ENCODE measurements around the gene BCL2. TPM values are rescaled to one million over a fixed set of nuclear protein-coding genes. Genes with fewer than 3 reads are reported as not detected.
A peak's percentile ranks its signal among the peaks of the same experiment; 100 is the strongest.

BCL2 gene
- total RNA-seq, 1 donor = 11.8 TPM

DNA sequence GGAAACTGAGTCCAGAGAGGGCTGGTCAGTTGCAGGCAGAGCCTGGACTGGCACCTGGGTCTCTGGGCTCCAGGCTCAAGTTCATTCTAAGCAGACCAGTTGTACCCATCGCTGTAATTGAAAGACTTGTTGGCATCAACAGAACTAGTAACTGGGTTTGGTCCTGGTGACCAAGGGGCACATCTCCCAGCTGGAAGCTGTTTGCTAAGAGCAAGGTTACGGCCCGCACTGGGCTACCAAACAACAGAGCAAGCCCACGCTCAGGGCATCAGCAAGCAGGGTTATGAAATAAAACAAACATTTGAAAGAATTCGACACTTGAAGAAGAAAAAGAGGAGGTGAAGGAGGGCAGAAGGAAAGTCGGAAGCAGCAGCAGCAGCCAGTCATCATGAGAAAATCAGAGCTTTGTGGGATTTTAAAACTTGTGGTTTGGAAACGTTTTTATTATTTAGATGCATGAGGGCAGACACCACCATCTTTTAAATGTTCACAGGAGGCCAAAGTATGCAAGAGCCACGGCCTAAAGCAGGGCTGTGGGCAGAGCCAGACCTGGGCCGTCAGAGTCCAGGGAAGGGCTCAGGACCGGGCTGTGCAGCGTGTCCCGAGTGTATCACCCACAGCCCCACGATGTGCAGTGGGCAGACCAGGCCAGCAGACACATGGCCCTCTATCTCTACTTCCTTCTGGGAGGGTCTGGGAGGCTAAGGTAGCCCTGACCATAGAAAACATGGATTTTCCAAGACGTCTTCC lies 220.3 kb downstream of the BCL2 start:
- DNase-seq (ENCODE audit: low read depth in 2 of 3, low spot score in 2 of 3) = no peak

DNA sequence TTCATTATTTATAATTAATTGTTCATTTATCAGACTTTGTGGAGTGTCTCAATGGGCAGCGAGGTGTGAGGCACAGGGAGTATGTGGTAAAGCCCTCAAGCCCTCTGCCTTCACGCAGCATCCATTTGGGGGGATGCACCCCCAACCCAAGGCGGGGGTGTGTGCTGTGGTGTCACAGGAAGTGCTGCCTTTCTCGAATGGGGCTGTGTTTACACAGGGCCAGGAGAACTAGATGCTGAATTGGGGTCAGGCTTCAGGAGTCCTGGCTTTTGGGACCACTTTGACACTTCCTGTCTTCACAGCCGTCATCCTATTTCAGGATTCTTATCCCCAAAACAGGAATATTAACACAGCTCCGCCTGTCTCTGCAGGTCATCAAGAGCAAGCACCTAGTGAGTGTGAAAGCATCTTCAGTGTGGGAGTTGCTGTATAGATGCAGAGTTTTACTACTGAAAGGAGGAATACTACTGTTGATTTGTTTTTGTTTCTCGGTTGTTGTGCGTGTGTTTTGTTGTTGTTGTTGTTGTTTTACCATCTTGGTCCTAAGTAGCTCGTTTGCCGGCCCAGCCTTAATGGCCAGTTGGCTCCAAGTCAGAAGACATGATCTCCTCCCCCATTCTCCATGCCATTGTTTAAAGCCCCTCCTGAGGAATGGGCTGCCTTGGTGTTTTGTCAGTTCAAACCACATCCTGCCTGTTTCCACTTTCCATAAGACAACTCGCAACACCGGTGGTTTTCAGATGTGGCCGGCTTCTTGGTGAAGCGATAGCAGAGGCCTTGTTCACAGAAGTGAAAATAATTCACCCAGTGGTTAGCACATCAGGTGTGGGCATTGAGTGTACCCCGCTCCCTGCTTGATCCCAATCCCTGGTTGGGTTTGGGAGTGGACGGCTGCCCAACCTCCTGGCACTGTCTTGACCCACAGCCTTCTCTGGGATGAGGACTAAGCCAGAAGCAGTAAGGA lies 221.3 kb downstream of the BCL2 start:
- DNase-seq (ENCODE audit: low read depth in 2 of 3, low spot score in 2 of 3) = peak in 2 of 3 donors; percentile 54 to 86

DNA sequence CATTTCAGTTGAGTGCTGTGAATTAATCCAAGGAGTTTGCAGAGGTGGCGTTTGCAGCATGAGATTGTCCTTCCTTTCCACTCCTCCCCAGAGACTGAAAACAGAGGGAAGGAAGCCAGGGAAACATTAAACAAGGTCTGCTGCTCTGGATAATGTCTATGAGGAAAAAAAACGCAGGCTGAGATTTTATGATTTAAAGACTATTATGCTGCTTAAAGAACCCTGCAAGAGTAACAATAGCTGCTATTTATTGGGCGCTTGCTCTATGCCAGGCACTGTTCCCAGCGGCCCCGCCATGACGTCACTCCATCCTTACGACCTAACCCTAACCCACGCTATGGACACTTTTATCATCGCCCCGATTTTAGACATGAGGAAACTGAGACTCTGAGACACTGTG lies 222.4 kb downstream of the BCL2 start:
- DNase-seq (ENCODE audit: low read depth in 2 of 3, low spot score in 2 of 3) = no peak

DNA sequence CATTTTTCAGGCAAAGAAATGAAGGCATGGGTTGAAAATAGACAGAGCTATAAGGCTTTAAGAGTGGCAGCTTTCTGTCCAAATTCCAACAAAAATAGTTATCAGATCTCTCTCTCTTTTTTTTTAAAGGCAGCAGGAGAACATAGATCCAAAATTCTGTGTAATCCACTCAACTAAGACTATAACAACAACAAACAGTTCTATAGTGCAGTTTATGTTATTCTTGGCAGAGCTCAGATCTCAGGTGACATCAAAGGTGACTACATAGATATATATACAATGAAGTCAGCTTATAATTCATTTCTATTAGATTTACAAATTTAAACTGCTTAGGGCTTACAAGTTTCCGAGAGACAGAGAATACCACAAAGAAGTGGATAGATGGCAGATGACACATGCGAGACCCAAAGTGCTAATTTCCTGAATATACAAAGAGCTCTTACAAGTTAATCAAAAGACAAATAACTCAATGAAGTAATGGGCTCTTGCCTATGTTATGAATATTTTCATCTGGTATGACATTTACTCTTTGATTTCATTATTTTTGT lies 223.2 kb downstream of the BCL2 start:
- DNase-seq (ENCODE audit: low read depth in 2 of 3, low spot score in 2 of 3) = no peak

DNA sequence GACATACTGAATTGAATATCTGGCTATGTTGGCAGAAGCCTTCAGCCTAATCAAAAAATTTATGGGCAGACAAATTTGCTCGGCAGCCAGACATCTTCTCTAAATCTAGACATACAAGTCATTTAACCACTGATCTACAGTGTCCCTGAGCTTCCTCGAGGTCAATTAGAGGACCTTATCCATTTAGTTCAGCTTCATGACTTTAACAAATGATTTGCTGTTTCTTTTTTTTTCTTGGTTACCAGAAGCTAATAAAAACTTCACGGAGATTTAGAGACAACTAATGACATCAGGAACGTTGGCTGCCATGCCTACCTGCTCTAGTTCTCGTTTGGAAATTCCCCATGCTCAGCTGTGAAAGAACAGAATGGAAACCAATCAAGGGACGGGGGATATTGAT lies 223.8 kb downstream of the BCL2 start:
- DNase-seq (ENCODE audit: low read depth in 2 of 3, low spot score in 2 of 3) = no peak

DNA sequence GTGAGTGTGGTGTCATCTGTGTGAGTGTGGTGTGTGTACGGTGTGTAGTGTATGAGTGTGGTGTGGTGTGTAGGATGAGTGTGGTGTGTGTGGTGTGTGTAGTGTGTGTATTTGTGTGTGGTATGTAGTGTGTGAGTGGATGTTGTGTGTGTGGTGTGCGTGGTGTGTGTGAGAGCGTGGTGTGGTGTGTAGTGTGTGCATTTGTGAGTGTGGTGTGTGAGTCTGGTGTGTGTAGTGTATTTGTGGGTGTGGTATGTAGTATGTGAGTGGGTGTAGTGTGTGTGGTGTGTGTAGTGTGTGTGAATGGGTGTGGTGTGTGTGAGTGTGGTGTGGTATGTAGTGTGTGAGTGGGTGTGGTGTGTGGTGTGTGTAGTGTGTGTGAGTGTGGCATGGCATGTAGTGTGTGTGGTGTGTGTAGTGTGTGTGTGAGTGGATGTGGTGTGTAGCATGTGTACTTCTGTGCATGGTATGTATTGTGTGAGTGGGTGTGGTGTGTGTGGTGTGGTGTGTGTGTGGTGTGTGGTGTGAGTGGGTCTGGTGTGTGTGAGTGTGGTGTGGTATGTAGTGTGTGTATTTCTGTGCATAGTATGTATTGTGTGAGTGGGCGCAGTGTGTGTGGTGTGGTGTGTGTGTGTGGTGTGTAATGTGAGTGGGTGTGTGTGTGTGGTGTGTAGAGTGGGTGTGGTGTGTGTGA lies 227.8 kb downstream of the BCL2 start:
- DNase-seq (ENCODE audit: low read depth in 2 of 3, low spot score in 2 of 3) = no peak

DNA sequence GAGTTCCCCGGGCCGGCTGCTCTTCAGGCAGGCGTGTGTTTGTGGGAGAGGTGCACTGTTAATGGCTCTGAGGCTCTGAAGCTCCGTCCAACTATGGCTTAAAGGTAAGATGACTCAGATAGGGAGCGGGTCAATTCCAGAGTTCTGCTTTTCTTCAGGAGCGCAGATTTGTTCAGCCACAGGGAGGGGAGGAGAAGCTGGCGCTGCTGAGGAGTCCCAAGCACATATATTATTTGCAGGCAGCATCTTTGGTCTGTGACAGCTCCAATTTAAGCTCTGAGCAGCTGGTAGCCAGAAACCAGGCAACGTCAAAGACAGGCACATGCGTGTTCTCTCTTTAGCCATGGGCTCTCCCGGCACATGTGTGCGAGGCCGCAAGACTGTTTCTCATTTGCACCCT lies 229.2 kb downstream of the BCL2 start:
- DNase-seq (ENCODE audit: low read depth in 2 of 3, low spot score in 2 of 3) = no peak

DNA sequence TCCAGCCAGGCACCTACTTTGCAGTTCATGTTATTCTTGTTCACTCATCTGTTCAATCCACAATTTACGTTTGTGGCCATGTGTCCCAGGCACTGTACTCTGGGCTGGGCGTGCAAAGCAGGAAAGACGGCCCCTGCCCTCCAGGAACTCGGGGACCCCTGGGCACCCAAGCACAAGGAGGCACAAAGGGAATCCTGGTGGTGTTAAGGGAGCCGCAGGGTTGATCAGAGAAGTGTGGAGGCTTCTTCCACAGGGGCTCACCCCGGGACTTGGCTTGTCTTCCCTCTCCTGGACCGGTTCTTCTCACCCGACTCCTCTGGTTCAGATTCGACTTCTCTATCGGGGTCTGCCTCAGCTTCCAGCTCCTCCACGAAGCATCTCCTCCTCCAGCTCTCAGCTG lies 230.5 kb downstream of the BCL2 start:
- no peak for DNase-seq (ENCODE audit: low read depth in 2 of 3, low spot score in 2 of 3)

DNA sequence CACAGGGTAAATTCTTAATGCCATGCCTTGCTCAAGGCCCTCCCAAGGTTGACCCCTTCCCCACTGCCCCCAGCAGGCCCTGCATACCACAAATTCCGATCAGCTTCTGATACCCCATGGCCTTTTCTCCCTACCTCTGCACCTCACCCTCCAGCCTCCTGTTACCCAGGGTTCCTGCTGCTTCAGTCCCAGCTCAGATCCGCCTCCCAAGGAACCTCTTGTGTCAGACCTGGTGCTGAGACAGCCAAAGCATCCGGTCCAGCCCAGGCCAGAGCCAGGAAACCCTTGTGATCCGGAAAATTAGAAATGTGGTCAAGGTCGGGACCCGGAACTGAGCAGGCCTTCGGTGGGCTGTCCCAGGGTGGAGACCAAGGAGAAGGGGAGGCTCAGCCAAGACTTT lies 231.3 kb downstream of the BCL2 start:
- no peak for DNase-seq (ENCODE audit: low read depth in 2 of 3, low spot score in 2 of 3)

DNA sequence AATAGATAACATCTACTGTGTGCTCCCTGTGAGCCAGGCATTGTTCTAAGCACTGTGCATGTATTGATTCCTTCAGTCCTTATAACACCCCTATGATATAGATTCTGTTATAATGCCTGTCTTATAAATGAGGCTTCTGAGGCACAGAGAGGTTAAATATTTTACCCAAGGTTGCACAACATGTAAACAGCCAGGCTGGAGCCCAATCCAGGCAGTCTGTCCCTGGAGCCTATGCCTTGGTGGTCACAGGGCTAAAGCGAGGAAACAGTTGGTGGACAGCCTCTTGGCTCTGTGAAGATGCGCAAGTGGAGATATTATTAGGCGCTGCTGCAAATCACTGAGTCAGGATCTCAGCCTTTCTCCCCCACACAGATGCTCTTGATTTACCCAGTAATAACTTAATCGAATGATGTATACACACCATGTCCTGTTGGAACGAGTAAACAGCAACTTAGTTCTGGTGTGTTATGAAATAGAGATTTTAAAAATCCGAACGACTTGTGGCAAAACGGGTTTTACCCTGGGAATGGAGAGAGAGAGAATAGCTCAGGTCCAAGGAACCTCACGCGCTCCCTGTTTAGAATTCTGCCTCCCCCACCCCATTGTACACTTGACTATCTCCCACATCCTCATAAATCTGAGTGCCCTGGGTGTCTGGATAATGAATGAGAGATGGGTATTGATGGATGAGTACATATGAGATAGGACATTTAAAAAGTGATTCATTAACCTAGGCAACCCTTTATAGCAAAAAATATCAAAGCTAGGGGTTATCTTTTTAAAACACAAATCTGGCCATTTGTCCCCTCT lies 231.9 kb downstream of the BCL2 start:
- DNase-seq (ENCODE audit: low read depth in 2 of 3, low spot score in 2 of 3) = no peak

DNA sequence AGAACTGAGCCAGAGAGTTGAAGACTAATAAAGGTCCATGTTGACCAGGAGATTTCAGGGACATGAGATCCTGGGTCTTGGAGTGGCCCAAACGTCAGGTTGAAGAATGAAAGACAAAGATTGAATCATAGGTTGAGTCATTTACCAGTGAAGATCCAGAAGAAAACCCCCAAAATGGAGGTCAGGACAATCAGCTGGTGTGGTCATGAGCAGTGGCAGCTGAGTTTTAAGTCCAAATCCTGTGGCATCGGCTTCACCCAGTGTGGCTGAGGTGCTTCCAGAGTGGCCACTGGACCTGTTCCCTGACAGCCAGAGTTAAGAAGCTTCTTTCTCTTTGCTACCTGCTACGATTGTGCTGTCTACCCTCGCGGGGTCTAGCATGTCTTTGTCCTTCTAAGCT lies 234.0 kb downstream of the BCL2 start:
- DNase-seq (ENCODE audit: low read depth in 2 of 3, low spot score in 2 of 3) = no peak

DNA sequence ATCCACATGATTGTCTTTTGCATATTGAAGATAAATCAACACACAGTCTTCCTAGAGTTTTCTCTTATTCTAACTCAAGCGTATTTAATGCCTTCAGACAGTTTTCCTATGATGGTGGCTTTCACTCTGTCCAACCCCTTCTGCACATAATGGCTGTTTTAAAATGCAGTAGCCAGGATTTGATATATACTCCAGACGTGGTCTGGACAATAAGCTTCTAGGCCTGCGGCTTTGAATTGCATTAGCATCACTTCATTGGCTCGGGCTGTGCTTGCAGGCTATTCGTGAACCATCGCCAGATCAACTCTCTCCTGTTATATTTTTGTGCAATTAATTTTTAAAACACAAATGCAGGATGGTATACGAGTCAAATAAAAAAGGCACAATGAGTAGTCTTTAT lies 235.3 kb downstream of the BCL2 start:
- DNase-seq (ENCODE audit: low read depth in 2 of 3, low spot score in 2 of 3) = no peak

DNA sequence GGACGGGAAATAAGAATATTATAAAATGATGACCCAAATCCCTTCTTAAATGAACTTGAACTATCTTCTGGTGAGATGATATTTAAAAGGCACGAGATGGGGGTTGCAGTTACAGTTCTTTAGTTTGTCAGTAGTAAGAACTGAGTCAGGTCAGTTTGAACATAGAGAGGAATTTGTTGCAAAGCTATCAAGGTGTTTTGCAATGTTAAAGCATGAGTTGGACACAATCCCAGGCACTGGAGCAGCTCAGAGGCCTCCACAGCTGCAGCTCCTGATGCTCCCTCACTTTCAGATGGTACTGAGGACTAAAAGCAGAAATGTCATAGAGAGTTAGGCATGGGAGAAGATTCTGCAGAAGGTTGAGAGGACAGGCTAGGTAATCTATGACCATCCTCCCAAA lies 236.0 kb downstream of the BCL2 start:
- no peak for DNase-seq (ENCODE audit: low read depth in 2 of 3, low spot score in 2 of 3)

DNA sequence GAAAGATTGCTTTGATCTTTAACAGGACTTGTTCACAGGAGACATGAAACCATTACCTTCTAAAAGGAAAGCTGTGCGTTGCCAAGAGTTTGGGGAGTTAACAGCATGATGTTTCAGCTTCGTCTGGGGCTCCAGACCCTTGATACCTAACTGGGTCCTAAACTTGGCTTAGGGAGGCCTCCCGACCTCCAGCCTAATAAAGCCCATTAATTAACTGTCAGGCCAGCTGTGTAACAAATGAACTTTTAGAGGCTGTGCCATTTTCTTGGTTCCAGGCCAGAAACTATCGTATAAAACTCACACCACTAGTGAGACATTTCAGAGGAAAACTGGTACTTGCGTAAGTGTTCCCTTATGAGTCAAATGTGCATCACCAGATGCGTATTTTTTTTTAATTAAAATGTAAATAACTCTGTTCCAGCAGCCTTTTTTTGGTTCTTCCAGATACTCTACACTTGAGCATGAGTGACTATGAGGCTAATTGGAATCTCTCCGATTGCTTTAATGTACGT lies 236.5 kb downstream of the BCL2 start:
- no peak for DNase-seq (ENCODE audit: low read depth in 2 of 3, low spot score in 2 of 3)

DNA sequence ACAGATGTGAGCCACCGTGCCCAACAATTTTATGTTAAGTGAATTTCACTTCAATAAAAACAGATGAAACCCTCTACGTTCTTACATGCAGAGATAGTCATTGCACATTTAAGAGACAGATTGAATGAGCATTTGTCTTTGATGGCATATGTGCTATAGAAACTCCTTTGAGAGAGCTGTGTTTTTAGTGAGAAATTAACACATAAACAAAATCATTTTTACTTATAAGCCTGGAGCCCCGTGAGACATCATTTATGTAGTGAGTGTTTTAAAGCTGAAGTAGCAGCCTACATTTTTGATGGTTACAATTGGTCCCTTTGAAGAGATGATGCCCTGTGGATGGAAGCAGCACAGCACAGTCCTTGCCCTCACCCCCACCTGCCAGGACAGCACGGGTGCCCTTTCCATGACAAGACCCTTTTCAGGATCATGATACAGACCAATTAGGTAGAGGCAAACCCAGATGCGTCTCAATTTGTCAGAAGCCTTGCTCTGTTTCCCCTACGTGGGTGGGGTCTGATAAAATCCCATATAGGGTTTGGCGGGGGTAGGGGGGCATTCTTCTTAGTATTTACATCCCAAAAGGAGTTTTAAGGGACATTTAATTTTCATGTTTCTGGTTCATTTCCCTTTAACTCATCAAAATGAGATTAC lies 237.1 kb downstream of the BCL2 start:
- no peak for DNase-seq (ENCODE audit: low read depth in 2 of 3, low spot score in 2 of 3)

DNA sequence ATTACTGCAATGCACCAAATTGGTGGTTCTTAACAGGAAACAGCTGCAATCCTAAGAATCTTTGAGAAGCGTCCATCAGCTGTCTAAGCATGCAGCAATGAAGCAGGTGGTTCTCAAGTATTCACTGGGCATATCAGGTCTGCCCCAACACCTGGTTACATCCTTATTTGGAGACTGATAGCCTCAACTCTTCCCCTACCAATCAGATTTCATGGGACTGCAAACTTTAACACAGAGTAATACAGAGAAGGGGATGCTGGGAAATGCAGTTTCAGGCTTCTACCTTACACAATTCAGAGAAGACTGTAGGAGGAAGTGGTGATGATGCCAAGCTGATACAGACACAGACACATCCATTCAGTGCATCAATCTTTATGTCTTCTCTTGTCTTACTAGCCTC lies 240.5 kb downstream of the BCL2 start:
- DNase-seq (ENCODE audit: low read depth in 2 of 3, low spot score in 2 of 3) = peak in 1 of 3 donors; percentile 59

DNA sequence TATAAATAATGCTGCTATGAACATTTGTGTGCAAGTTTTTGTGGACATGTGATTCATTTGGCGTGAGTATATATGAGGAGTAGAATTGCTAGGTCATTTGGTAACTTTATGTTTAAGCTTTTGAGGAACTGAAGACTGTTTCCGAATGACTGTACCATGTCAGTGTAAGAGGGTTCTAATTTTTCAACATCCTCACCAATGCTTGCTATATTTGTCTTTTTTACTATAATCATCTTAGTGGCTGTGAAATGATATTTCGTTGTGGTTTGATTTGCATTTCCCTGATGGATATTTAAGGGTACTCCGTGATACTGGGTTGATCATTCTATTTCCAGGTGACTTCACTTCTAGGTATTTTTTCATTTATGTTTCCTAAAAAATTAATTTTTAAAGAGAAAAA lies 241.1 kb downstream of the BCL2 start:
- no peak for DNase-seq (ENCODE audit: low read depth in 2 of 3, low spot score in 2 of 3)

DNA sequence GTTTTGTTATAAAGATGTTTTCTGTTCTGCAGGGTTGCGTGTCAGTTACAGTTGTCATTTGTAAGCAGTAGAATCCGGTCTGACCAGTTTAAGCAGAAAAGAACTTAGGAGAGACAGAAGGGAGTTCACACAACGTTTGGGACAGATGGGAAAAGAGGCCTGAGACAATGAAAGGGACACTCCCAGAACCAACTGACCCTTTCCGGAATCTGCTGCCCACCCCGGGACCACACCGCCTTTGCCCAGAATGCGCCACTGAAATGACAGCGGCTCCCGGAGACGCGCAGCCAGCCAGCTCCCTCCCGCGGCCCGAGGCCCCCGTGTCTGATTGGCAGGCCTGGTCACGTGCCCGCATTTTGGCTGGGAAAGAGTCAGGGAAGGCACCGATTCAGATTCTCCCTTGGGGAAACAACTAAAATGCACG lies 244.6 kb downstream of the BCL2 start:
- DNase-seq (ENCODE audit: low read depth in 2 of 3, low spot score in 2 of 3) = peak in 2 of 3 donors; percentile 53 to 58

DNA sequence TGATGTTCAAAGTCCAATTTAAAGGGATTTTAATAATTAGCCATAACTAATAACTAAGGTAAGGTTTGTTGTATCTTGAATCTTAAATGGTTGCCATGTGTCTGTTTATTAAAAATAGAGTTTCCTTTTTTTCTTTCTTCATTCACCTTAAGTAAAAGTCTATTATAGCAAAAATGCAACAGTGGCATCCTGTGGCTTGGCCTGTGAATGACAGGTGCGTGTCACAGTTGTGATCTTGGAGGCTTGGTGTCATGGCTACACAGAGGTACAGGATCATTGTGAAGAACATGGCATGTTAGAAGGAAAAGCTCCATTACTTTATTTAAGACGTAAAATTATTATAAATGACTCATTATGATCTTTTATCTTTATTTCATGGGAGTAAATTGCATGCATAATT lies 246.1 kb downstream of the BCL2 start:
- DNase-seq (ENCODE audit: low read depth in 2 of 3, low spot score in 2 of 3) = peak in 1 of 3 donors; percentile 52

All from hematopoietic multipotent progenitor cell (in vitro differentiated cells).